AG08396 (cell line): ENCODE data around the gene ARNT2.
"Not testable (repeated sequence)": the region's sequence is repeated elsewhere in the genome, so short reads cannot be mapped to it uniquely, and the experiment has no call there.

ENCODE experiments used
- DNase-seq: peaks from one replicate; pipeline ENCODE4 v3.0.0; 2012; ENCODE audit warnings: low spot score, mixed read lengths

ARNT2 gene

DNA sequence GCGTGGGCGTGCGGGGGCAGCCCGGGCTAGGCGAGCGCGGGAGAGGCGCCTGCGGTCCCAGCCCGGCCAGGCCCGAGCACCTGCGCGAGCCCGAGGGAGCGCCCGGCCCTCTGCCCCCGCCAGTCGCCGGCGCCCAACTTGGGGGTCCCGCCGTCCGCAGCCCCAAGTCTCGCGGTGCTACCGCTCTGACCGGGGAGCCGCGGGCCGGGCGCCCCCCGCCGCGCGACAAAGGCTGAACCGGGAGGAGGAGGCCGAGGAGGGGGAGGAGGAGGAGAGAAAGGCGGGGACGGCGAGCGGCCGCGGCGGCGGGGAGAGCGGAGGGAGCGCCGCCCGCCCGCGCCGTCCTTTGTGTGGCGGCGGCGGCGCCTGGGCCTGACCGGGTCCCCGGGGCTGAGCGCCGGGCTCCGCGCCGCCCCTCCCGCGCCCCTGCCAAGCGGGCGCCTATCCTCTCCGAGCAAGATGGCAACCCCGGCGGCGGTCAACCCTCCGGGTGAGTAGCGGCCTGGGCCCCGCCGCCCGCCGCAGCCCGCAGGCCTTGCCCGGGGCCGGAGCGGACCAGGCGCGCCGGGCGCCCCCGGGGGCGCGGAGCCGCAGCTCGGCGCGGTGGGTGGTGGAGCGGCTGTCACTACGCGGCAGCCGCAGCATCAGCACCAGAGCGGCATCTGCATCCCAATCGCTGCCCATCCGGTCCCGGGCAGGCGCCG lies at the start of gene ARNT2:
Gene ARNT2, plus strand, starts transcription at position 326 of the 704 bp plus-strand sequence. Its CDS starts 134 bp downstream, at position 460.
- peak; percentile 74 for DNase-seq

- DNase-seq = no peak
Measured at GRCh38 chr15:80367094-80367493, 37.1 kb upstream of the ARNT2 start.

DNA sequence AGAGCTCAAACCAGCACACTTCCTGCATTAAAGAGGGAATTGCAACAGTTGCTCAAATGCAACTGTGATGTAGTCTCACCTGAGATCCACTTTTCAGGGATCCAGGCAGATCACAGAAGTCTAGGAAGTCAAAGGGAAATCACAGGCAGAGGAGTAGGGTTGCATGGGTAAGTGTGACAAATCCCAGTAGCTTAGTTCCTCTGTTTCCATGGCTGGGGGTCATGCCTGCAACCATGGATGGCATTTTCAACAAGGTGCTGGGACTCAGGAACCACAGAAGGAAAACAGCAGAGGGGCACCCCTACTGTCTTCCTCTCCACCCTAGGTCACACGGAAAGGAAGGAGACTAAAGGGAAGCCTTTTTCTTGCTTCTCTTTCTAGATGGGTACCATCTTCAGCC lies 36.5 kb upstream of the ARNT2 start:
- no peak for DNase-seq

GRCh38 chr15:80371924-80372323 lies 32.3 kb upstream of the ARNT2 start:
- DNase-seq = no peak

- DNase-seq = no peak
Measured at GRCh38 chr15:80374441-80374840, 29.7 kb upstream of the ARNT2 start.

DNA sequence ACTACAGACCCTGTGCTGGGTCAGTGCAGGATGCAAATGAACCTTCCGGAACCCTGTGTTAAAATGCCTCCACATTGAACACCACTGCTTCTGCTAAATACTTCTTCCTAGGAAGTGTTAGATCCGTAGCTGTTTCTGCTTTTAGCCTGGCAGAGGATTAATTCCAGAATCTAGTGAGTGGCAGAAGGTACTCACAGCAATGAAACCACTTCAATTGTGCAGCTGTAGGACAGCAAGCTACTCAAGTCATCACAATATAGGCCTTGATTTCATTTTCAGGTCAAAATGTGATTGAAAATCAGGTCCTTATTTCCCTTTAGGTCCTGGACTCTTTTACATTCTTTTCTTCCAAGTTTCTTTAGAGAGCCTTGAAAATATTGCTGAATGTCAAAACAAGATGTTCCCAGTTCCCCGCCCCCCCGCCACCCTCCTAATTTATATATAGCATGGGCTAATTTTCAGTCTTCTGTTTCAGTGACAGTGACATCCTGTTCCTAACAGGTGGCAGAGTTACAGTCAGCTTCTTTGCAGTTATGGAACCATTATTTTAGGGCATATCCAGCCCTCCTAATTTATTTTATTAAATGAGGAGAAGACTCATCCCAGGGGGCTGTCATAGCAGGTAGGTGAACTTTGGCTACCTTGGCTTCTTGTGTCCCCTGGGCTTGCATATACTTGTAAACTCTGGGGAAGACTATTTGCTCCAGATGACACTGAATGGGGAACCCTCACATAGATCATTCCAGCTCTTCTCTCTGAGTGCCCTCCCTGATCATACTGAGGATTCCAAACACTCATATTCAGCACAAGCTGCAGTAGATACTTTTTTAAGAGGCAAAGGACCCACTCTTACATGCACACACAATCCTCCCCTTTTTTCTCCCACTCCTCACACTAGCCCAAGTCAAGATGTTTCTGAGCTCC lies 28.0 kb upstream of the ARNT2 start:
- no peak for DNase-seq

DNA sequence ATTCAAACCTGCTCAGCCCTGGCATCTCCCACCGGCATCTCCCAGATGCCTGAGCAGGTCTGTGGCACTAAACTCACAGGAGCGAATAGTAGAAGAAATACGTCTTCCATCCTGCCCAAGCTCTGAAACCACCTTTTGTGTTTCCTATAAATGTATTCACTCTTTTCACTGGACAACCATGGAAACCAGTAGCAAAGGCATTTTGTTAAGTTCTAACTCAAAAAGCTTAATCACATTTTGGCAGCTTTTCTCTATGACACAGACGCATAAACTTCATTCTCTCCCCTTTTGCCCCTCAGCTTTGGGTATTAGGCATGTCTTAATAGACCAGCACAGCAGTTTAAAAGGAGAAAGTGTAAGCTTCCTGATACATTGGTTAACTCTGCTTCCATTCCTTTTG lies 24.5 kb upstream of the ARNT2 start:
- DNase-seq = no peak

GRCh38 chr15:80380154-80380553 lies 24.0 kb upstream of the ARNT2 start:
- no peak for DNase-seq

- no peak for DNase-seq
Measured at GRCh38 chr15:80382285-80382684, 21.9 kb upstream of the ARNT2 start.

DNA sequence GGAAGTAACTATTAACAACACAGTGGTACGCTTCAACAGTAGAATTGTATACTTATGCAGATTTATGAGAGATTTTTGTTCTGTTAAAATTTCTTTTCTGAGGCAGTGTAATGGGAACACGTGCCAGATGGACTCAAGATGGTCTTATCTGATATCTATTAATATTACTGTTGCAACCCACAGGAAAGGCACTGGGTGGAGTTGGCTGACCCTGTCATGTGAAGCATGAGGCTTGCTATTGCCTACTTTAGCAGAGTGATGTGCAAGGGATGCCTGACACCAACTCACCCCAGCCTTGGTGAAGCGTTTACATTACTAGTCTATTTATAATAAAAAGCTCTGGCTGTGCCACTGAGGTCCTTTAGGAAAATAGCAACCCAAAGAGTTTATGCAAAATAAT lies 19.8 kb upstream of the ARNT2 start:
- no peak for DNase-seq

GRCh38 chr15:80386151-80386550 lies 18.0 kb upstream of the ARNT2 start:
- no peak for DNase-seq

- DNase-seq = no peak
Measured at GRCh38 chr15:80388326-80388725, 15.9 kb upstream of the ARNT2 start.

GRCh38 chr15:80389370-80389769 lies 14.8 kb upstream of the ARNT2 start:
- DNase-seq = no peak

DNA sequence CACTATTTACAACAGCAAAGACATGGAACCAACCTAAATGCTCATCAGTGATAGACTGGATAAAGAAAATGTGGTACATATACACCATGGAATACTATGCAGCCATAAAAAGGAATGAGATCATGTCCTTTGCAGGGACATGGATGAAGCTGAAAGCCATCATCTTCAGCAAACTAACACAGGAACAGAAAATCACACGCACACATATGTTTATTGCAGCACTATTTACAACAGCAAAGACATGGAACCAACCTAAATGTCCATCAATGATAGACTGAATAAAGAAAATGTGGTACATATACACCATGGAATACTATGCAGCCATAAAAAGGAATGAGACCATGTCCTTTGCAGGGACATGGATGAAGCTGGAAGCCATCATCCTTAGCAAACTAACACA lies 13.2 kb upstream of the ARNT2 start:
- not testable (repeated sequence) for DNase-seq

- no peak for DNase-seq
Measured at GRCh38 chr15:80395616-80396015, 8.6 kb upstream of the ARNT2 start.

- no peak for DNase-seq
Measured at GRCh38 chr15:80396096-80396495, 8.1 kb upstream of the ARNT2 start.

GRCh38 chr15:80399508-80399907 lies 4.7 kb upstream of the ARNT2 start:
- DNase-seq = no peak

GRCh38 chr15:80401456-80401855 lies 2.7 kb upstream of the ARNT2 start:
- DNase-seq = no peak

- no peak for DNase-seq
Measured at GRCh38 chr15:80402339-80402738, 1.8 kb upstream of the ARNT2 start.

- peak; percentile 41 for DNase-seq
Measured at GRCh38 chr15:80403712-80404056, 498 bp upstream of the ARNT2 start.

DNA sequence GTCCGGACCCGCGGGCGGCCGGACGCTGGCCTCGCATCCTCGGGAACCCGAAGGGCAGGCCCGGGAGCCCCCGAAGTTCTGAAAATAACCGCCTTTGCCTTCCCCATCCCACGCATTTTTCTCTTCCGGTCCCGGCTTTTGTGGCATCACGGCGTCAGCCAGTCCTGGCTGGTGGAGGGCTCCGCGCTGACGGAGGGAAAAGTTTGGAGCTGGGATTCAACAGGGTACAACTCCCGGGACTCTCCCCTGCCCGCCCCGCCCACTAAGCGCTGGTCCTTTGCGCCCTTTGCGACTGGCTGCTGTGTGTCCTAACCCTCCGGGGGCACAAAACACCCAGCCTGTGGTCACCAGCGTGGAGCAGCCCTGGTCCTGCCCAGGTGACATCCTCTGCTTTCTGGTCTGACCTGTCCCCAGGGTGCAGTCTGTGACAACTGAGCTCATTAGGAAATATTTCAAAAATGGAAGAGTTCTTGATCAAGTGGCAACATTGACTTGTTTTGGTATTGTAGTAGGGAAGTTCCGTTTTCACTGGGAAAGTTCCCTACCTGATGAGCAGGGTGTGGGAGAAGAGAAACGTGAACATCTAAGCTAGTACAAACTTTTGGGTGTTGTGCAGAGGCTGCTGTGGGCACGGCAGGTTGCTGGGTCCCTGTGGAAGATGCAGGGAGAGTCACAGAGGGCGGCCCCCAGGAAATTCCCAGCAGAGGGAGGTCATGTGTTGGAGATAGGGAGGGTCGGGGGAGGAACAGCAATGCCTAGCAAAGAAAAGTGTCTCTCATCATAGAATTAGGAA lies 775 bp downstream of the ARNT2 start:
- no peak for DNase-seq

GRCh38 chr15:80405554-80405850 lies 1.3 kb downstream of the ARNT2 start:
- no peak for DNase-seq

DNA sequence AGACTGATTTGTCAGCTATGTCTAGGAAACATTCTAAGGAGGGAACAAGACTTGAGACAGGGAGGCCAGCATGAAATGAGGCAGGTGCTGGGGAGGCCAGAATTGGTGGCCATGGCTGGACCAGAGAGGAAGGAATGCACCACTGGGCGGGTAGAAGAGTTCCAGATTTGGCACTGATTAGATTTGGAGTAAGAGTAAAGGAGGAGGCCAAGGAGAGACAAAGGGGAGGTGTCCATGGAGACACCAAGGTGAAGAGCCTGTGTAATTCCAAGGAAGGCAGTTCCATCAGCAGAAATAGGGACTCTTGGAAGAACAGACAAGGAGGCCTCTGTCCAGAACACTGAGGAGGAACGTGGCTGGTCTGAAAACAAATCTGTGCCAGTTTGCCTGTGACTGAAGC lies 1.8 kb downstream of the ARNT2 start:
- no peak for DNase-seq
